ENCODE data around the gene USF1.

USF1 gene

GRCh38 chr1:161084597-161084988 is 38.8 kb upstream of the USF1 start:
- Histone ChIP-seq H2AK5ac (ENCODE audit: low read length, severe bottlenecking) (no peak overlapping the region), H3K9me3 (ENCODE audit: control insufficient read depth, low read length) (no peaks in the 10 kb centered on the region), H4K91ac (ENCODE audit: low read length) (no peak overlapping the region), H3K18ac (ENCODE audit: low read depth in 1 of 2, low read length in 2 of 2) (no peak overlapping the region), H2BK12ac (ENCODE audit: low read length in 2 of 2) (no peak overlapping the region), H3K4ac (ENCODE audit: low read depth in 1 of 2, low read length in 2 of 2) (no peak overlapping the region), H3K36me3 (ENCODE audit: control insufficient read depth in 1 of 2, insufficient read depth in 2 of 2, low read depth in 1 of 2, low read length in 2 of 2) (no peaks in the 10 kb centered on the region), H3K4me1 (ENCODE audit: control insufficient read depth, insufficient read depth, low read depth, low read length) (peaks cover 27% of the 10 kb centered on the region), H2BK15ac (ENCODE audit: low read depth, poor library complexity, severe bottlenecking) (peak overlapping the region; percentile 2), H3K79me1 (replicated peaks; ENCODE audit: low read length, poor library complexity, severe bottlenecking) (no peaks in the 10 kb centered on the region), H3K27ac (ENCODE audit: low read length, poor library complexity, severe bottlenecking) (no peak overlapping the region), H4K8ac (ENCODE audit: low read length) (no peak overlapping the region), H3K27me3 (ENCODE audit: control insufficient read depth in 1 of 2, insufficient read depth in 1 of 2, low read length in 2 of 2) (no peaks in the 10 kb centered on the region), H2BK120ac (ENCODE audit: low read depth, low read length) (peak overlapping the region; percentile 82), H3K23ac (ENCODE audit: low read length in 2 of 2) (no peak overlapping the region), H3K14ac (ENCODE audit: low read length in 2 of 2) (no peak overlapping the region), H3K9ac (ENCODE audit: low read length) (no peak overlapping the region), H3K4me3 (ENCODE audit: insufficient read depth in 1 of 2, low read depth in 1 of 2, low read length in 2 of 2) (no peak overlapping the region), H3K4me2 (ENCODE audit: low read length, poor library complexity, severe bottlenecking) (no peak overlapping the region), H2BK5ac (ENCODE audit: low read depth, low read length, poor library complexity, severe bottlenecking) (no peak overlapping the region), H2AFZ (ENCODE audit: low read depth, low read length) (no peak overlapping the region)
- DNase-seq: no peak
- 100% methylated on average over 1 of the region's 1 CpG for WGBS

DNA sequence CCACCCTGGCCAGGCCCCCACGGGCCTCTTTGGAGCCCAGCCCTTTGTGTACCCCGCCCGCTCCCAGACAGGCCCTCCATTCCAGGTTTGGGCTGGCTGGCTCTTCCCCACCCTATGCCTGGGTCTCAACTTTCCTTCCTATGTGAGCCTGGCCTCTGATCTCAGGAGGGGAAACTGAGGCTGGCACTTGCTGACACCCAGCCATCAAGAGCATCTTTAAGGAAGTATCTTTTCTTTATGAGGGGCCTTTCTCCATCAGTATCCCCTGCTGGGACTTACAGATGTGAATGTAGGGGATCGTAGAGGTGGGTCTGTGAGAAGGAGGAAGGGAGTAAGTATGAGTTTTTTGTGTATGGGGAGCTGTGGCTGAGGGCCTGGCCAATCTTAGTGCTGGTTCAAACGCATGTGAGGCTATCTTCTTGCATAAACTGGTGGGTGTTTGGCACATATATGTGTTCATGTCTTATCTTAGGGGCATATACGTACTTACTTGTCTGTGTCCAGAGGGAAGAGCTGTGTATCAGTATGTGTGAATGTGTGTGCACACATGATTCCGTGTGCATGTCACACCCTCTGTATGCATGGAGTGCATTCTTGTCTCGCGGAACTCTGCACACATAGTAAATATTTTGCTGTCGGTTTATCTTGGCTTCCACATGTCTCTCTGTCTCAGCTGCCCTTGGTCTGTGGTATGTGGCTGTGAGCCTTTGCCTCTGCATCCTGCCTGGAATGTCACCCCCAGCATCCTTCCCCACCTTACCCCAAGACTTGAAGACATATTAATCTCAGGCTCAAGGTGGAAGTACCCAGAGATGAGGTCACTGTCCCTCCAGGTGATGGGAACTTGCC is 38.2 kb upstream of the USF1 start:
- peak overlapping the region; percentile 92 for H2BK15ac ChIP-seq (ENCODE audit: low read depth, poor library complexity, severe bottlenecking)
- H2AK5ac ChIP-seq (ENCODE audit: low read length, severe bottlenecking): no peak overlapping the region
- no peaks in the 10 kb centered on the region for H3K79me1 ChIP-seq (replicated peaks; ENCODE audit: low read length, poor library complexity, severe bottlenecking)
- no peak overlapping the region for H3K4me3 ChIP-seq (ENCODE audit: insufficient read depth in 1 of 2, low read depth in 1 of 2, low read length in 2 of 2)
- no peak overlapping the region for H2BK5ac ChIP-seq (ENCODE audit: low read depth, low read length, poor library complexity, severe bottlenecking)
- peak overlapping the region; percentile 2 for H2BK120ac ChIP-seq (ENCODE audit: low read depth, low read length)
- H3K18ac ChIP-seq (ENCODE audit: low read depth in 1 of 2, low read length in 2 of 2): peak overlapping the region; percentile 22 to 63
- H3K4me1 ChIP-seq (ENCODE audit: control insufficient read depth, insufficient read depth, low read depth, low read length): peaks cover 26% of the 10 kb centered on the region
- no peaks in the 10 kb centered on the region for H3K36me3 ChIP-seq (ENCODE audit: control insufficient read depth in 1 of 2, insufficient read depth in 2 of 2, low read depth in 1 of 2, low read length in 2 of 2)
- H3K9ac ChIP-seq (ENCODE audit: low read length): peak overlapping the region; percentile 86
- H4K8ac ChIP-seq (ENCODE audit: low read length): peak overlapping the region; percentile 91
- H4K91ac ChIP-seq (ENCODE audit: low read length): peak overlapping the region; percentile 28
- H3K9me3 ChIP-seq (ENCODE audit: control insufficient read depth, low read length): no peaks in the 10 kb centered on the region
- 78% methylated on average over 10 of the region's 10 CpGs for WGBS
- H3K27me3 ChIP-seq (ENCODE audit: control insufficient read depth in 1 of 2, insufficient read depth in 1 of 2, low read length in 2 of 2): no peaks in the 10 kb centered on the region
- H3K27ac ChIP-seq (ENCODE audit: low read length, poor library complexity, severe bottlenecking): no peak overlapping the region
- H3K14ac ChIP-seq (ENCODE audit: low read length in 2 of 2): no peak overlapping the region
- H2BK12ac ChIP-seq (ENCODE audit: low read length in 2 of 2): peak overlapping the region in 1 of 2 experiments; percentile 8
- no peak overlapping the region for H3K23ac ChIP-seq (ENCODE audit: low read length in 2 of 2)
- DNase-seq: peak; percentile 23
- H2AFZ ChIP-seq (ENCODE audit: low read depth, low read length): peak overlapping the region; percentile 30
- H3K4ac ChIP-seq (ENCODE audit: low read depth in 1 of 2, low read length in 2 of 2): peak overlapping the region in 1 of 2 experiments; percentile 9
- H3K4me2 ChIP-seq (ENCODE audit: low read length, poor library complexity, severe bottlenecking): no peak overlapping the region

DNA sequence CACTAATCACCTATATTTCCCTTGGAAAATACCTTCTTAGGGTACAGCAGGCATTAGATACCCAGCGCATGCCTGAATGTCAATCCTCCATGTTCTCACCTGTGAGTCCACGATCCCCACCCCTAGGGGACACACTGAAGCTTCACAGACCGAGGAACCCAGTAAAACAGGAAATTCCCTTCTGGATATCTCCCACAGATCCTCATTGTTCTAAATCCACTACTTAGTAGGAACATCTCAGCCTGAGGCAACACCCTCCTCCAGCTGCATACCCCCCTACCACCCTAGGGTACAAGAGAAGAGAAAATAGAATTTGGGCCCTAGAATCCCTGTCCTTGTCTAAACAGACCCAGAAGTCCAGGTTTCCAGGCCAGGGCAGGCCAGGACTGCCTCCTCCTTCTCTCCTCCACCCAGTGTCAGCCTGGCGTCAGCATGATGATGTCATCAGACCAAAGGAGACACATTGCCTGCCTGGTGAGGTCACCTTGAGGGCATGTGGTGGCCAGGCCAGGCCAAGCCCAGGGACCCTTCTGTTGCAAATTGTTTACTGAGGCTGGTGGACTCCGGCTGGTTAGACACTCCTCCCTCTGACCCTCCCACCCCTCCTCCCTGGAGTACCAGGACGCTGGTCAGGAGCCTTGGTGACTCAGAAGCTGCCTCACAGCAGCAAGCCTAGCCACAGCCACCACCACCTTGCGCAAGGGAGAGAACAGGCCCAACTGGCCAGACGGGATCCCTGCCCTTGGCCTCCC is 37.4 kb upstream of the USF1 start:
- Histone ChIP-seq H3K4me3 (ENCODE audit: insufficient read depth in 1 of 2, low read depth in 1 of 2, low read length in 2 of 2) (peak overlapping the region in 1 of 2 experiments; percentile 8), H3K27ac (ENCODE audit: low read length, poor library complexity, severe bottlenecking) (no peak overlapping the region), H3K18ac (ENCODE audit: low read depth in 1 of 2, low read length in 2 of 2) (peak overlapping the region; percentile 22 to 63), H3K4ac (ENCODE audit: low read depth in 1 of 2, low read length in 2 of 2) (peak overlapping the region in 1 of 2 experiments; percentile 9), H3K4me1 (ENCODE audit: control insufficient read depth, insufficient read depth, low read depth, low read length) (peaks cover 23% of the 10 kb centered on the region), H3K36me3 (ENCODE audit: control insufficient read depth in 1 of 2, insufficient read depth in 2 of 2, low read depth in 1 of 2, low read length in 2 of 2) (no peaks in the 10 kb centered on the region), H3K9ac (ENCODE audit: low read length) (peak overlapping the region; percentile 86), H3K4me2 (ENCODE audit: low read length, poor library complexity, severe bottlenecking) (no peak overlapping the region), H2BK15ac (ENCODE audit: low read depth, poor library complexity, severe bottlenecking) (peak overlapping the region; percentile 92), H3K23ac (ENCODE audit: low read length in 2 of 2) (no peak overlapping the region), H2AK5ac (ENCODE audit: low read length, severe bottlenecking) (no peak overlapping the region), H3K27me3 (ENCODE audit: control insufficient read depth in 1 of 2, insufficient read depth in 1 of 2, low read length in 2 of 2) (no peaks in the 10 kb centered on the region), H3K14ac (ENCODE audit: low read length in 2 of 2) (no peak overlapping the region), H2AFZ (ENCODE audit: low read depth, low read length) (peak overlapping the region; percentile 30), H2BK12ac (ENCODE audit: low read length in 2 of 2) (peak overlapping the region; percentile 9 to 45), H3K79me1 (replicated peaks; ENCODE audit: low read length, poor library complexity, severe bottlenecking) (no peaks in the 10 kb centered on the region), H2BK120ac (ENCODE audit: low read depth, low read length) (peak overlapping the region; percentile 2), H2BK5ac (ENCODE audit: low read depth, low read length, poor library complexity, severe bottlenecking) (no peak overlapping the region), H4K91ac (ENCODE audit: low read length) (peak overlapping the region; percentile 28), H3K9me3 (ENCODE audit: control insufficient read depth, low read length) (no peaks in the 10 kb centered on the region), H4K8ac (ENCODE audit: low read length) (peak overlapping the region; percentile 91)
- WGBS: 35% methylated on average over 8 of the region's 8 CpGs
- DNase-seq: peak; percentile 97

DNA sequence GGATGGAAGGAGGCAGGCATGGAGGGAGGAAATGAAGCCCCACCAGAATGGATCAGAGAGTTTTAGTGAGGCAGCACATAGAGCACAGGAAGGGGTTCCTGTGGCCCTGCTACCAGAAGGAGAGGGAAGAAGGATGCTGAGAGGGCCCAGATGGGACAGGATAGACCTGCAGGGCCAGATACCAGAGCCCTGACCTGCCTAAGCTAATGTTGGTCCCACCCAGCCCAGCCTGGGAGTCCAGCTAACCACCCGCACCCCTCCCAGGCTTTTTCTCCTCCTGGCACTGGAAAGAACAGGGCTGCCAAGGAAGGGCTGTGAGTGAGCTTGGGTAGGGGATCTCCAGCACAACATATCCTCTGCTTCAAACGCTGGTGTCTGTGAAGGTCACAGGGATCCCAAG is 36.7 kb upstream of the USF1 start:
- peak overlapping the region; percentile 61 for H4K8ac ChIP-seq (ENCODE audit: low read length)
- H3K27ac ChIP-seq (ENCODE audit: low read length, poor library complexity, severe bottlenecking): no peak overlapping the region
- WGBS: 94% methylated on average over 2 of the region's 2 CpGs
- H3K79me1 ChIP-seq (replicated peaks; ENCODE audit: low read length, poor library complexity, severe bottlenecking): no peaks in the 10 kb centered on the region
- no peak overlapping the region for H3K4me2 ChIP-seq (ENCODE audit: low read length, poor library complexity, severe bottlenecking)
- H2BK120ac ChIP-seq (ENCODE audit: low read depth, low read length): no peak overlapping the region
- H2BK5ac ChIP-seq (ENCODE audit: low read depth, low read length, poor library complexity, severe bottlenecking): no peak overlapping the region
- H3K4ac ChIP-seq (ENCODE audit: low read depth in 1 of 2, low read length in 2 of 2): no peak overlapping the region
- peak overlapping the region in 1 of 2 experiments; percentile 49 for H3K18ac ChIP-seq (ENCODE audit: low read depth in 1 of 2, low read length in 2 of 2)
- no peak overlapping the region for H2AFZ ChIP-seq (ENCODE audit: low read depth, low read length)
- H3K9ac ChIP-seq (ENCODE audit: low read length): peak overlapping the region; percentile 86
- no peak overlapping the region for H3K14ac ChIP-seq (ENCODE audit: low read length in 2 of 2)
- H3K4me1 ChIP-seq (ENCODE audit: control insufficient read depth, insufficient read depth, low read depth, low read length): peaks cover 23% of the 10 kb centered on the region
- H2BK12ac ChIP-seq (ENCODE audit: low read length in 2 of 2): peak overlapping the region; percentile 31 to 41
- no peaks in the 10 kb centered on the region for H3K36me3 ChIP-seq (ENCODE audit: control insufficient read depth in 1 of 2, insufficient read depth in 2 of 2, low read depth in 1 of 2, low read length in 2 of 2)
- peak overlapping the region; percentile 76 for H2BK15ac ChIP-seq (ENCODE audit: low read depth, poor library complexity, severe bottlenecking)
- no peak overlapping the region for H3K23ac ChIP-seq (ENCODE audit: low read length in 2 of 2)
- H2AK5ac ChIP-seq (ENCODE audit: low read length, severe bottlenecking): no peak overlapping the region
- no peak overlapping the region for H4K91ac ChIP-seq (ENCODE audit: low read length)
- no peaks in the 10 kb centered on the region for H3K27me3 ChIP-seq (ENCODE audit: control insufficient read depth in 1 of 2, insufficient read depth in 1 of 2, low read length in 2 of 2)
- no peaks in the 10 kb centered on the region for H3K9me3 ChIP-seq (ENCODE audit: control insufficient read depth, low read length)
- no peak overlapping the region for H3K4me3 ChIP-seq (ENCODE audit: insufficient read depth in 1 of 2, low read depth in 1 of 2, low read length in 2 of 2)
- DNase-seq: no peak
